Cerebellar nuclear complex (tissue), 1 donor: ENCODE measurements around the gene CYP27B1.
"Not testable (repeated sequence)": the region's sequence is repeated elsewhere in the genome, so short reads cannot be mapped to it uniquely, and the experiment has no call there.

Source experiments
- DNase-seq, 2 experiments: peaks; one replicate each; lab custom pipeline; 2025; lab: John Stamatoyannopoulos, UW

Gene CYP27B1

DNA sequence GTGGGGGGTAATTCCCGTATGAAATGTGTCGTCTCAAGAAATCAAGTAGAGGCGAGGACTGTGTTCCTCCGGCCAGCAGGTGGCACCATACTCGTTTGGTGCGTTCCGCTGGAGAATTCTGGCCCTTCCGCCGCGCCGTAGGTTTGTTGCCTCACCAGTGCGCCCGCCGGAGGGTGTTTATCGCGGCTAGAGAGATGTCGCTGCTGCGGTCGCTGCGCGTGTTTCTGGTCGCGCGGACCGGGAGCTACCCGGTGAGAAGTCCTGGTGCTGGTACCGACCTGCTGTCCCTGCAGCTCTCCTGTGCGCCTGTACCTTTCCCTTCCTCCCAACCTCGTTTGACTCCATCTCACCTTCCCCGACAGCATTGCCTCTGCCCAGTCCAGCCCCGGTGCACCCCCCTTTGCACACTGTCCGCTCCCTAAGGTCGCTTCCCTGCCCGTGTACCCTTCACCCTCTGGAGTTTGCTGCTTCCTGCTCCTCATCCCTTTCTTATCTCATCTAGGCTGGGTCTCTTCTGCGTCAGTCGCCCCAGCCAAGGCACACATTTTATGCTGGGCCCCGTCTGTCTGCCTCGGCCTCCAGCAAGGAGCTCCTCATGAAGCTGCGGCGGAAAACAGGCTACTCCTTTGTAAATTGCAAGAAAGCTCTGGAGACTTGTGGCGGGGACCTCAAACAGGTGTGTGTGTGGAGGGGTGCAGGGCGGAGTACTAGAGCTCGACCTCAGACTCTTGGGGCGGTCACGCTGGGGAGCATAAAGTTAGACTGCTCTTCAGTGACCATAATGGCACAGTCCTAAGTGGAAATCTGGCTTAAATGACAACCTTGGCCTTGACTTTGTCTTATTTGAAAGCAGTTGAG lies 16.0 kb upstream of the CYP27B1 start, which contains the start of gene TSFM:
Gene TSFM (plus strand): TSS at position 180 of the 858 bp plus-strand sequence. CDS start 15 bp downstream, at position 195.
- peak in 1 of 2 experiments; percentile 88 for DNase-seq

DNA sequence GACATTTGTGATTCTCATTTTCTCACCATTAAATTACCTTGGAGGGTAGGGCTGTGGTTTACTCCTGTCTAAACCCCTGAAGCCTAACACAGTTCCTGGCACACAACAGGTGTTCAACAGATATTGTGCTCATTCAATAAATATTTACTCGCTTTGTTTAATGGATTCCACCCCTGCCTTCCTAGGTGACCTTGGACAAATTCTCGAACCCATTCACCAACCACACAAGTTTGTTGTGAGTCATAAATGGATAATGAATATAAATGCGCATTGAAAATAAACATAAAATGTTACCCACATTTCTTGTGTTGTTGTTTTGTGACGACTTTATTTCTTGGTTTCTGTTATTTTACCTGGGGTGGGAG lies 15.3 kb upstream of the CYP27B1 start:
- DNase-seq, result no peak

DNA sequence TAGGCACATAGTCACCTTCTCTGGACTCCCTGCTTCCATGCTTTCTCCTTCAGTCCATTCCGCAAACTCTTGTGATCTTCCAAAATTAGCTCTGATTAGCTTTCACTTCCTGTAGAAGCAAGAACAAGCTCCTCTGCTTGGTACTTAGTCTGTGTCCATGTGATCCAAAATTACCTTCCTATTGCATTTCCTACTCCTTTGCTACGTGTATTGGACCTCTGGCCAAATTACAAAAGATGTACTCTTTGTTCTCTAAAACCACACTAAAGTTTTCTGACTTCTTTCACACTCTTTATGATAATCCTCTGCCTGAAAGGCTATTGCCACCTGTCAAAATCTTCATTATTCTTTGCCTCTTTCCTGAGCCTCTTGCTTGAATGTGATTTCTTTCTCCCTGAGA lies 14.9 kb upstream of the CYP27B1 start:
- no peak for DNase-seq

DNA sequence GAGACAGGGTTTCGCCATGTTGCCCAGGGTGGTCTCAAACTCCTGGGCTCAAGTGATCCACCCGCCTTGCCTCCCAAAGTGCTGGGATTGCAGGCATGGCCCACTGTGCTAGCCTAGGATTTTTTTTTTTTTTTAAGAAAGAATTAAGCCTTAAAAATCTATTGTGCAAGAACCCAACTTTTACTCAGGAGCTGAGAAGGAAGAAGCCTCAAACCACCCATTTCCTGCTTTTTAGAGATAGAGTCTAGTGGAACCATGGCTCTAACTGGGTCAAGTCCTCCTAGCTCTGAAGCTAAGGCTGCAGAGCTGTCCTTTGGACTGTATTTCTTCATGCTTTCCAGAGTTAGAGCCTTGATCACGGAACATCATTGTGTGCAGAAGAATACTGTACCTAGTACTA lies 14.4 kb upstream of the CYP27B1 start:
- no peak for DNase-seq

DNA sequence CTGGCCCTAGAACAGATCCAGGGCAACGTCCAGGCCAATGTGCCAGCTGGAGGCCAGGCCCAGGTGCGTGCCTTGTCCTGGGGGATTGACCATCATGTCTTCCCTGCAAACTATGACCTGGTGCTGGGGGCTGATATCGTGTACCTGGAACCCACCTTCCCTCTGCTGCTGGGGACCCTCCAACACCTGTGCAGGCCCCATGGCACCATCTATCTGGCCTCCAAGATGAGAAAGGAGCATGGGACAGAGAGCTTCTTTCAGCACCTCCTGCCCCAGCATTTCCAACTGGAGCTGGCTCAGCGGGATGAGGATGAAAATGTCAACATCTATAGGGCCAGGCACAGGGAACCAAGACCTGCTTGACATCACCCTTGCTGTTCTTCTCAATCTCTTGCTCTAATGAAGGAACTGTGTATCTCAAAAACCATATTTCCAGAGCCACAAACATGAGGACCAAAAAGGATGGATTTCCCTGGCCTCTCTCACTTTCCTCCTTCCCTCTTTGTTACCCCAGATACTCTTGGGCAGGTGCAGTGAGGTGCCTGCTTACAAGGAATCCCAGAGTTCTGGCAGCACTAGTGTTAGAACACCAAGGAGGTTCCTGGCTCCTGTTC lies 13.5 kb upstream of the CYP27B1 start:
- no peak for DNase-seq

DNA sequence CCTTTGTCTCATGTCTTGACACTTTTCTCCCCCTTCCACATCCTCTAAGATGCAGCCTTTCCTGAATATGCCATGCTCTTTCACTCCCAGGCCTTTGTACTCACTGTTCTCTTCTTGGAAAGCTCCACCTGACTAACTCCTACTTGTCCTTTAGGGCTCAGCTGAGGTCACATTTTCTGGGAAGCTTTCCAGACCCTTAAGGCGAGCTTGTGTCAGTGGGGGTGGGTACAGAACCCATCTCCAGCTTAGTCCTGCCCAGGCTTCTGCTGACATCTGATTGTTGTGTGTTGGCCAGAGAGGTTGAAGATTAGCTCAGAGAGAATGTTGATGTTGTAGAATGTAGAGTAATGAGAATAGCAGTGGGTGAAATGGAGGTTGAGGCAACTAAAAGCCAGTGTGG lies 12.9 kb upstream of the CYP27B1 start:
- DNase-seq, result no peak

DNA sequence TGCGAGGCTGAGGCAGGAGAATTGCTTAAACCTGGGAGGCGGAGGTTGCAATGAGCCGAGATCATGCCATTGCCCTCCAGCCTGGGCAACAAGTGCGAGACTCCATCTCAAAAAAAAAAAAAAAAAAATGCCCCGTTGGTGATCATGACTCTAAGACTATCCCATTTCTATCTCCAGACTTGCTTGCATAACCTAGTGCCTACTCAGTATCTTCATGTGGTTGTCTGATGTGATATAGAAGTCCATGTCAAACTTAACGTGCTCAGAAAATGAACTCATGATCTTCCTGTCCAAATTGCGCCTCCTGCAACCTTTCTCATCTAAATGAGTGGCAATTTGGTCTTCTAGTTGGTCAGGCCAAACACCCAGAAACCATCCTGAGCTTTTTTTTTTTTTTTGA lies 11.0 kb upstream of the CYP27B1 start:
- no peak for DNase-seq

DNA sequence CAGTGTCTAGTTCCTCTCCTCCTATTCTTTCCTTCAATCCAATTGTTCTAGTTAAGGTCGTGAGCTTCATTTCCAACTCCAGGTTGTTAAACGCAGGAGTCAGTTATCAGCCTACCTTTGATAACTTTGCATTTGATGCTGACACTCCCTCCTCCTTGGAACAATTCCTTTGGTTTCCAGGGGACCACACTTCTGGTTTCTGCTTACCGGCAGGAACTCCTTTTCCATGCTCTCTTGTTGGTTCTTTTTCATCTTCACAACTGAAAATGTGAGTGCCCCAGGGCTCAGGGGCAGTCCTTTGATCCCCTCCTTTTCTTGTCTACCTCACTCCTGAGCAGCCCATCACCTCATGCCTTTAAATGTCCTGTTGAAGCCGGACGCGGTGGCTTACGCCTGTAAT lies 10.5 kb upstream of the CYP27B1 start:
- no peak for DNase-seq

DNA sequence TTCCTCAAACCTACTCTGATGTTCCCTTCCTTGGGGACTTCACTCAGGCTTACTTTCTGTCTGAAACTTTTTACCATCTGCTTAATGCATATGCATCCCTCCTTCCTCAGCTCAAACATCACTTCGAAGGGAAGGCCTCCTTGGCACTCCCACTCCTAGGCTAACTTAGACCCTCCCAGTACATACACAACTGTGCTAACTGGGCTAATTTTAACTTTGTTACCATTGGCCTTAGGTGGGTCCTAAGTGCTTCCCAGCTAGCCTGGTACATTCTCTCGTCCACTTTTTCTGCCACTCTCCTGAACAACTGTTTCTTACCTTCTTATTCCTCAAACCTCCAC lies 9.3 kb upstream of the CYP27B1 start:
- DNase-seq, result no peak

DNA sequence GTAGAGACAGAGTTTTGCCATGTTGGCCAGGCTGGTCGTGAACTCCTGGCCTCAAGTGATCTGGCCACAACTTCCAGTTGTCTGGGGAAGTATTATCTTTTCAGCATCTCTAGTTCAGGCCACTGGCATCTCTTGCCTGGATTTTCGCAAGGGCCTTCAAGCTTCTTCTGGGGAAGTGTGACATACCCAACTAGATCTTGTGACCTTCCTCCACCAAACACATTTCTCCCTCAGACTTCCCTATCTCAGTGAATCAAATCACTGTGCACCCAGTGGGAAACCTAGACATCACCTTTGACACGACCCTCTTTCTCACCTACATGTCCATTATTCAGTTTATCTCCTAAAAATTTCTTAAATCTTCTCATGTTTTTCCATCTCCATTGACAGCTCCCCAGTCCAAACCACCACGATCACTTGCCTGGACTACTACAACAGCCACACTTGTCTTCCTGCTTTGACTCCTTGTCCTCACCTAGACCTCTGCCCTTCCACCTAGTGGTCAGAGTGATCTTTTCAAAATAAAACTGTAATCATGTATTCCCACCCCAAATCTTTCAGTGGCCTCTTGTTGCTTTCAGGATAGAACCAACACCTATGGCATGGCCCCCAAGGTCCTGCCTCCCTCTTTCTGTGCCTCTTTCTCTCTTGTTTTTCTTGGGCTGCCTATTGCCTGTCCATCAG lies 8.8 kb upstream of the CYP27B1 start:
- DNase-seq, result no peak

DNA sequence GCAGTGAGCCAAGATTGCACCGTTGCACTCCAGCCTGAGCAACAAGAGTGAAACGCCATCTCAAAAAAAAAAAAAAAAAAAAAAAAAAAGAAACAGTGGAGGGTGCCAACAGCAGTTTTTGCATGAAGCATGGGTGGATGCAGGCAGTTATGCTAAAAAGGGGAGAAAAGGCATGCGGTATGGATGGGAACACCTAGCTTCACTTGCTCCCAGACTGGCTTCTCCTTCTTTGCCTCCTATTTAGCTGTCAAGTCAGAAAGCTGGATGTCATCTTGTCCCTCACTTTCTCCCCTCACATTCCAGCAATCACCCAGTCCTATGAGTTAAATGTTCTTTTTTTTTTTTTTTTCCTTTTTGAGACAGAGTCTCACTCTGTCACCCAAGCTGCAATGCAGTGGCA lies 8.2 kb upstream of the CYP27B1 start:
- no peak for DNase-seq

DNA sequence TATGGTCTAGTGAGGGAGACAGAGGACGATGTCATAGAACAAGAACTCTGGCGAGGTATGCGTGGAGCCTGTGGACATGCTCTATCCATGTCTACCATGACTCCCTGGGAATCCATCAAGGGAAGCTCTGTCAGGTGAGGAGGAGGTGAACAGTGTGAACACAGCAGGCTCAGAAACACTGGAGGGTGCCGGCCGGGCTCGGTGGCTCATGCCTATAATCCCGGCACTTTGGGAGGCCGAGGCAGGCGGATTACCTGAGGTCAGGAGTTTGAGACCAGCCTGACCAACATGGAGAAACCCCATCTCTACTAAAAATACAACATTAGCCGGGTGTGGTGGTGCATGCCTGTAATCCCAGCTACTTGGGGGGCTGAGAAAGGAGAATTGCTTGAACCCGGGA lies 7.8 kb upstream of the CYP27B1 start:
- not testable (repeated sequence) for DNase-seq

DNA sequence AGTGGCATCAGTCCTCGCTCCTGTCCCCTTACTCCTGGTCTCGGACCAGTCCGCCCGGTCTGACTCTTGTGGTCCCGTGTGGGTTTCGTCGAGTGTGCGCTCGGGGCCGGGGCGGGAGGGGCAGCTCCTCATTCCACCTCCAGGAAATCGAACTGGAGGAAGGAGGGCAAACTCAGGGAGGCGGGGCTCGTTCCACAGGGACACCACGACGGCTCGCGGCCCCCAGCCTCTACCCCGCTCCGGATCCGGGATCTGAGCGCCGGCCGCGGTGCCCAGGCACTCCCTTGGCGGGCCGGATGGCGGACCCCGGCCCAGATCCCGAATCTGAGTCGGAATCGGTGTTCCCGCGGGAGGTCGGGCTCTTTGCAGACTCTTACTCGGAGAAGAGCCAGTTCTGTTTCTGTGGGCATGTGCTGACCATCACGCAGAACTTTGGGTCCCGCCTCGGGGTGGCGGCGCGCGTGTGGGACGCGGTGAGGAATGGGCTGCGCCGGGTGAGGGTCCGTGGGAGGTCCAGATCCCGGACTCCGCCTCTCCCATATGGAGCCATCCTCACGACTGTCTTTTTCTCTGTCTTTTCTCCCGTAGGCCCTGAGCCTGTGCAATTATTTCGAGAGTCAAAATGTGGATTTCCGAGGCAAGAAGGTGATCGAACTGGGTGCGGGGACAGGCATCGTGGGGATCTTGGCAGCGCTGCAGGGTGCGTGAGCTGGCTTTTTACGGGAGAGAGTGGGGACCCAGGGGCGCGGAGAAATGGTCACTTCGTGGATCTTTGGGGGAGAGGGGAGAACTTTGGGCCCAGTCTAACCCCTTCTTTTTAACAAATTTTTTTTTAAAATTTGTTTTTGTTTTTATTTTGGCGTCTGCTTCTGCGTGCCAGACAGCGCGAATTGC lies 5.8 kb upstream of the CYP27B1 start, which contains the start of gene EEF1AKMT3:
Gene EEF1AKMT3 (plus strand): TSS at position 186 of the 894 bp plus-strand sequence. CDS start 111 bp downstream, at position 297.
- DNase-seq, result no peak

DNA sequence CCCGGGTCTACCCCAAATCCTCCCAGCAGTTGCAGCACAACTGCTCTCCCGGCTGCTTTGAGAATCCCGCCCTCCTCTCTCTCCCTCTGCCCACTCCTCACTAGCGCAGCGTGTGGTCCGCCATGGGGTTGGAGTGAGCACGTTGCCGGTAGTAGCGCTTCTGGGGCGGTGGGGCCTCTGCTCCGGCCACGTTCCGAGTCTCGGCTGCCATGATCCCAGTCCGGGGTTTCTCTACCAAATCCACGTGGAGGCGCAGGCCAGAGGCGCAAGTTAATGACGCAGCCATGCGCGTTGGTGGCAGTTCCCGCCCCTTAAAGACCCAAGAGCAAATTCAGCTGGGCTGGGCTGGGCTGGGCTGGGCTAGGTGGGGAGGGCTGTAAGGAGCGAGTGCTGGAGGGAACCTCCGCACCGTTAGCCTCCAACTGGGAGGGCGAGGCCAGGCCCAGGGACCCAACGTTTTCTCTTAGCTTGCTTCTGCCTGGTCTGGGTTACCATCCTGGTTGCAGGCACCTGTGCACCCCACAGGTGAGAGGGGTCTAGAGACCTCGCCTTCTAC lies 5.1 kb upstream of the CYP27B1 start, which contains the start of gene METTL1:
Gene METTL1 (minus strand): TSS at position 233 of the 556 bp plus-strand sequence. CDS start 22 bp downstream, at position 211.
- peak; percentile 26 to 87 for DNase-seq

DNA sequence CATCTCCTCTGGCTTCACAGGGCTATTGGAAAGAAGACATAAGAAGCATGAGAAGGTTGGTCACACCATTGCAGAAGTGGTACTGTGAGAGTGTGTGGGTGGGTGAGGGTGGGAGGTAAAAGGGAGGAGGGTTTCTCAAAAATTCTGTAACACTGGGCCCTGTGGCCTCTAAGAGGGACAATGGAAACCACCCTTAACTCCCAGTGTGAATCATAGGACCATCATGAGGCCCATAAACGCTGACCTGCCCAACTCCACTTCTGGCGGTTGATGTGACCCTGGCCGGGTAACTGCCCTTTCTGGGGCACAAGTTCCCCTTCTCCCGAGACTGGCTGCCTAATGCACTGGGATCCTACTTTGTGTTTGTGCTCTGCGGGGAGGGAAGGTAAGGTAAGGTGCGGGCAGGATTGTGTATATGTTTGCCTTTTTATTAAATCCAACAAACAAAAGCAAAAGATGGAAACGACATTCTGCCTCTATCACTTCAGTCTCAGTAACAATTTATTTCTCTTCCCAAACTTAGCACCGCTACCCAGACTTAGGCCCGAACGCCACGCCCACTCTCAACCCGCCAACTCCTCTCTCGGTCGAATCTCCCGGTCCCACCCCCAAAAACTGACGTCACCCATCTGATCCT lies 4.5 kb upstream of the CYP27B1 start:
- DNase-seq, result no peak

DNA sequence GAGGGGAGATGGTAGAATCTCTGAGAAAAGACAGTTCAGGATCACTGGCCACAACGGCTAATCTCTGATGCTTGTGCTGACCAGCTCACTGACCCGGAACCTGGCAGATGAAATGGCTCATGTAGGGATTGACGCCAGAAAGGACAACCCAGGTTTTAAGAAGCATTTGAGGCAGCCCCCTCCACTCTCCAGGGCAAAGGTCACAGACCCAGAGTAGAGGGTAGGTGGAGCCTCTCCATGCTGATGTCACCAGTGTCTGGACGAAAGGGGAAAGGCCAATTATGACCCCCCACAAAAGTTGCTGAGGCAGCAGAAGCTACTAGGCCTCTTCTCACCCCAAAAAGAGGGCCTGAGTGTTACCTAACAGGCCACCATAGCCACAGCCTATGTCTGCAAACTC lies 3.9 kb upstream of the CYP27B1 start:
- DNase-seq, result no peak

DNA sequence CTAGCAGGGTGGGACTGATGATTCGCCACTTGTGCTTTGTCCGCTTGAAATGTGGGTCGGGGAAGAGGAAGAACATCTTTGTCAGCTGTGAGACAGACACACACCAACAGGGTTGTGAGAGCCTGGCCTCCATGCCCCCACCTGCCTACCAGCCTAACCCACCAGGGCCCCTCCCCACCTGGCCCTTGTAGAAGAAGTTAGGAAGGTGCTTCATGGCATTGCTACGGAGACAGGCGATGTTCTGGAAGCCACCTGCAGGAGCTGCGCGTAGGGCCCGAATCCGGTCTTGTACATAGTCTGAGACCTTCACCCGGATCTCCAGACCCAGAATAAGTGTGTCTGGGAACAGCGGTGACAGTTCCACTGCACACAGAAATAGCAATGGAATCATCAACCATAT lies 2.7 kb upstream of the CYP27B1 start:
- no peak for DNase-seq

DNA sequence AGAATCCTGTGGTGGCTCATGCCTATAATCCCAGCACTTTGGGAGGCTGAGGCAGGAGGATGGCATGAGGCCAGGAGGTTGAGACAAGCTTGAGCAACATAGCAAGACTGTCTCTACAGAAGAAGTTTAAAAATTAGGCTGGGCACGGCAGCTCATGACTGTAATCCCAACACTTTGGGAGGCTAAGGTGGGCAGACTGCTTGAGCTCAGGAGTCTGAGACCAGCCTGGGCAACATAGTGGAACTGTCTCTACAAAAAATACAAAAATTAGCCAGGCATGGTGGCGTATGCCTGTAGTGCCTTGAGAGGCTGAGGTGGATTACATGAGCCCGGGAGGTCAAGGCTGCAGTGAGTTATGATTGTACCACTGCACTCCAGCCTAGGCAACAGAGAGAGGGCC lies 998 bp upstream of the CYP27B1 start:
- DNase-seq, result no peak

DNA sequence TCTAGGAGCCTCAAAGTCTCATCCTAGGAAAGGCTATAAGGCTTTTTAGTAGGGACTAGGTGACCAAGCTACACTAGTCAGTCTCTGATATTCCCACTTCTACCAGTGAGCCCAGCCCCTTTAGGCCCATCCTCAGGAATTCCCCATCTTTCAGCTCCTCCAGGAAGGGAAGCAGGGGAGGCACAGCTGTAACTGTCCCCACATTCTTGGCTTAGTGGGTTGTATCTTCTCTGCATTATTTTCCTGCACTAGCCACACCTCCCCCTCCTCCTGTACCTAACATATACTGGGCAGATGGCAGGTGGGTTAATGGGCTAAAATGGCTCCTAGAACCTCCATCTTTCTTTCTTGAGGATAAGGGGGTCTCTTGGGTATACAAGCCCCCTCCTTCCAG lies 424 bp upstream of the CYP27B1 start:
- no peak for DNase-seq

DNA sequence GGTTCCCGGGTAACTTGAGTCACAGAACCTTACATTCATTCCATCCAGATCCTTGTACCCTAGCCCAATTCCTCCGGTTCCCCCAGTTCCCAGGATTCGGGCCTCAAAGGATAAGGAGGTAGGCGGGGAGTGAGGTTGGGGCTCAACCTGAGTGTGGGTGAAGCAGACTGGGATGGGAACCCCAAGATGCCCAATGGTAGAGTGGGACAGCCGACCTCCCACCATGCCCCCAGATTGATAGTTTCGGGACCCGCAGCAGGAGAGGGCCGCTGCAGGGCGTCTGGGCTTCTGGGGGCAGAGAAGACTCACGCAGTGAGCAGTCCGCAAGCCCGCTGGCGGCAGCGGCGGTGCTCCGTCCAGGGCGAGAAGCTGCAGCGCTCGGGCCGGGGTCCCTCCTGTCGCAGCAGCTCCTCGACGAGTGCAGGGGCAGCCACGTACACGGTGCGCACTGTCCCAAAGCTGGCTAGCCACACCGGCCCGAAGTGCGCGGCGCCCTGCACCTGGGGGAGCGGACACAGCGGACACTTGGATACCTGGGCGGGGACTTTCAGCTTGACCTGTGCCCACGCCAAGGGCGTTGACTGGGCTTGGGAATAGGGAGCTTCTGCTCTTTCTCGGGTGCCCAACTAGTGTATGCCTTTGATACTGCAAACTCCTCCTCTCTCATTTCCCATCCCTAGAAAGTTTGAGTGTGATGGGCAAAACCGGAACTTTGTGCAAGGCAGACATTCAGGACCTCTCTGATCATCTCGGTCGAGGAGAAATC lies 997 bp downstream of the CYP27B1 start:
- no peak for DNase-seq
